ENCODE data around the gene FBXL4. TPM values are rescaled to one million over a fixed set of nuclear protein-coding genes. Genes with fewer than 3 reads are reported as not detected.

Gene FBXL4
- total and polyA plus RNA-seq, 2 donors (not counting 1 experiment from before 2014, with no cell fraction given): 16.8 to 18.1 TPM

Other genes starting within 250 kb of the FBXL4 start
- gene POU3F2, start 113.4 kb downstream of the FBXL4 start, total RNA-seq: not detected in 2 replicates
- gene POU3F2, start 113.4 kb downstream of the FBXL4 start, polyA plus RNA-seq: not detected in 2 replicates